CD4-positive, alpha-beta T cell (primary cell): ENCODE results near the gene P2RX7. TPM values are rescaled to one million over a fixed set of nuclear protein-coding genes. Genes with fewer than 3 reads are reported as not detected.

Source experiments
- ATAC-seq: fragments of 200-7000 bp; cut with Tn5 transposase; one replicate; pipeline ENCODE4 v1.10.0; 2022; ENCODE audit warnings: mild to moderate bottlenecking; ENCODE audit not compliant: poor library complexity
- CTCF ChIA-PET: fragments of 350-600 bp; sonication (Branson Sonifier 250); formaldehyde crosslinking; loops from one replicate; lab custom pipeline; 2021; ENCODE audit warnings: antibody characterized with exemption, inconsistent platforms; lab: Charles Lee
- POLR2A ChIA-PET: fragments of 350-600 bp; sonication (Branson Sonifier 250); formaldehyde crosslinking; loops from one replicate; lab custom pipeline; 2021; ENCODE audit warnings: antibody characterized with exemption, inconsistent platforms; lab: Charles Lee
- DNase-seq, 14 experiments: peaks; one replicate each; pipeline ENCODE4 v3.0.0-alpha.2; 2013 to 2020; ENCODE audit warnings: mixed read lengths in 2 of 14
- H3K27ac ChIP-seq, 2 donors: one replicate each; pipeline versions ENCODE4 v1.5.1 to v1.7.0; 2013; ENCODE audit warnings: low read length in 2 of 2, low read depth in 1 of 2, mild to moderate bottlenecking in 1 of 2
- H3K27me3 ChIP-seq, 2 experiments: 1 replicate in 1 of 2; 2 replicates in 1 of 2; pipeline versions ENCODE4 v1.6.1 to v1.7.0; 2013; ENCODE audit warnings: low read length in 2 of 2, control low read depth in 1 of 2, mild to moderate bottlenecking in 1 of 2, moderate library complexity in 1 of 2; ENCODE audit not compliant: insufficient read depth in 2 of 2, control insufficient read depth in 1 of 2
- H3K36me3 ChIP-seq: one replicate; pipeline ENCODE4 v1.6.1; 2013; ENCODE audit warnings: low read length, control low read depth; ENCODE audit not compliant: insufficient read depth
- H3K4me1 ChIP-seq: one replicate; pipeline ENCODE4 v1.6.1; 2013; ENCODE audit warnings: low read length, control low read depth; ENCODE audit not compliant: insufficient read depth
- H3K4me3 ChIP-seq: one replicate; pipeline ENCODE4 v1.5.1; 2013; ENCODE audit warnings: mild to moderate bottlenecking, low read length, moderate library complexity
- H3K9me3 ChIP-seq, 2 experiments: 1 replicate in 1 of 2; 2 replicates in 1 of 2; pipeline versions ENCODE4 v1.6.1 to v1.7.0; 2013; ENCODE audit warnings: low read length in 2 of 2, mild to moderate bottlenecking in 2 of 2, control low read depth in 1 of 2, moderate library complexity in 1 of 2; ENCODE audit not compliant: control insufficient read depth in 1 of 2, insufficient read depth in 1 of 2
- H3K27ac Mint-ChIP-seq: one replicate; pipeline ENCODE4 v1.8.0; 2020; ENCODE audit warnings: mixed read lengths
- H3K27me3 Mint-ChIP-seq: one replicate; pipeline ENCODE4 v1.8.0; 2021; ENCODE audit warnings: mixed read lengths
- H3K36me3 Mint-ChIP-seq: one replicate; pipeline ENCODE4 v1.8.0; 2021; ENCODE audit warnings: low read depth, mixed read lengths
- H3K4me1 Mint-ChIP-seq: one replicate; pipeline ENCODE4 v1.8.0; 2021; ENCODE audit warnings: low read depth, mixed read lengths
- H3K4me3 Mint-ChIP-seq: one replicate; pipeline ENCODE4 v1.8.0; 2020; ENCODE audit warnings: mild to moderate bottlenecking, mixed read lengths
- H3K9me3 Mint-ChIP-seq: one replicate; pipeline ENCODE4 v1.8.0; 2020; ENCODE audit warnings: mixed read lengths
- intact Hi-C, 2 experiments: fragments of 100-400 bp; cut with DNase I in 1 of 2; cut with micrococcal nuclease in 1 of 2; formaldehyde crosslinking; loops; one replicate each; pipeline versions ENCODE4 v1.15.1 to v1.9.0; 2023 to 2025; cut with DNase I, micrococcal nuclease
- total RNA-seq, 174 experiments: library from RNA in 2 of 174; stranded (reverse) in 2 of 174; gene quantifications; one replicate each; pipeline ENCODE4 v1.2.3 and lab custom pipeline; 2021 to 2026
- TF ChIP-seq, protein P1 (sequence below): fragments of 200-600 bp; IDR thresholded peaks from one replicate; pipeline ENCODE4 v1.8.0; 2022; ENCODE audit warnings: antibody characterized with exemption, mild to moderate bottlenecking

The P2RX7 gene
- total RNA-seq, 2 experiments from 2014 or later: 4.6 to 4.8 TPM

DNA sequence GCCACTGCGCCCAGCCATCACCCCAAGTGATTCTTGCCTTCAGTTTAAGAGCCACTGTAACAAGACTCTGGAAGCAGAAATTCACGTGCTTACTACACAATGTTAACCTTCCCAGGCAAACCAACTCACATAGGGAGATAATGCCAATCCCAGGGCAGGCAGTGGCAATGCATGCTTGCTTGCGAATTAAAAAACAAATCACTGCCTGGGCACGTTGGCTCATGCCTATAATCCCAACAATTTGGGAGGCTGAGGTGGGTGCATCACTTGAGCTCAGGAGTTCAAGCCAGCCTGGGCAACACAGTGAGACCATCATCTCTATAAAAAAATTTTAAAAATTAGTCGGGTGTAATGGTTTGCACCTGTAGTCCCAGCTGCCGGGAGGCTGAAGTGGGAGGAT is 39.5 kb downstream of the P2RX7 start:
- Mint-ChIP-seq H3K27me3 (no peaks in the 10 kb centered on the region), H3K4me1 (no peaks in the 10 kb centered on the region), H3K36me3 (peaks cover 15% of the 10 kb centered on the region), H3K27ac (no peak overlapping the region), H3K9me3 (no peaks in the 10 kb centered on the region), H3K4me3 (no peak overlapping the region)
- TF ChIP-seq, protein P1, sequence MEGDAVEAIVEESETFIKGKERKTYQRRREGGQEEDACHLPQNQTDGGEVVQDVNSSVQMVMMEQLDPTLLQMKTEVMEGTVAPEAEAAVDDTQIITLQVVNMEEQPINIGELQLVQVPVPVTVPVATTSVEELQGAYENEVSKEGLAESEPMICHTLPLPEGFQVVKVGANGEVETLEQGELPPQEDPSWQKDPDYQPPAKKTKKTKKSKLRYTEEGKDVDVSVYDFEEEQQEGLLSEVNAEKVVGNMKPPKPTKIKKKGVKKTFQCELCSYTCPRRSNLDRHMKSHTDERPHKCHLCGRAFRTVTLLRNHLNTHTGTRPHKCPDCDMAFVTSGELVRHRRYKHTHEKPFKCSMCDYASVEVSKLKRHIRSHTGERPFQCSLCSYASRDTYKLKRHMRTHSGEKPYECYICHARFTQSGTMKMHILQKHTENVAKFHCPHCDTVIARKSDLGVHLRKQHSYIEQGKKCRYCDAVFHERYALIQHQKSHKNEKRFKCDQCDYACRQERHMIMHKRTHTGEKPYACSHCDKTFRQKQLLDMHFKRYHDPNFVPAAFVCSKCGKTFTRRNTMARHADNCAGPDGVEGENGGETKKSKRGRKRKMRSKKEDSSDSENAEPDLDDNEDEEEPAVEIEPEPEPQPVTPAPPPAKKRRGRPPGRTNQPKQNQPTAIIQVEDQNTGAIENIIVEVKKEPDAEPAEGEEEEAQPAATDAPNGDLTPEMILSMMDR: no peak
- DNase-seq (no peak), ATAC-seq (no peak)
- no peaks in the 10 kb centered on the region for H3K27me3 ChIP-seq
- no peak overlapping the region for H3K27ac ChIP-seq
- ChIA-PET CTCF (no interaction called here), POLR2A (no interaction called here)
- H3K9me3 ChIP-seq: no peaks in the 10 kb centered on the region
- H3K4me3 ChIP-seq: no peak overlapping the region
- peaks cover 7% of the 10 kb centered on the region for H3K36me3 ChIP-seq
- intact Hi-C loops: no loop called here
- peaks cover 2% of the 10 kb centered on the region for H3K4me1 ChIP-seq

- no peak overlapping the region for H3K27ac Mint-ChIP-seq
- DNase-seq: peak in 3 of 14 experiments; percentile 2 to 52 (median 51)
Observed at GRCh38 chr12:121175383-121176119, 42.9 kb downstream of the P2RX7 start.

GRCh38 chr12:121176826-121177529 is 44.3 kb downstream of the P2RX7 start:
- POLR2A ChIA-PET: no interaction called here
- no peak overlapping the region for H3K27ac ChIP-seq
- DNase-seq: no peak
- no peaks in the 10 kb centered on the region for H3K9me3 Mint-ChIP-seq
- CTCF ChIA-PET: no interaction called here
- no peaks in the 10 kb centered on the region for H3K9me3 ChIP-seq
- TF ChIP-seq, protein P1: no peak
- no peaks in the 10 kb centered on the region for H3K4me1 ChIP-seq
- no peaks in the 10 kb centered on the region for H3K4me1 Mint-ChIP-seq
- intact Hi-C loops: no loop called here
- no peak overlapping the region for H3K4me3 Mint-ChIP-seq
- H3K36me3 Mint-ChIP-seq: peaks cover 7% of the 10 kb centered on the region
- ATAC-seq: no peak
- no peaks in the 10 kb centered on the region for H3K27me3 ChIP-seq
- no peak overlapping the region for H3K4me3 ChIP-seq
- H3K36me3 ChIP-seq: peaks cover 11% of the 10 kb centered on the region
- H3K27ac Mint-ChIP-seq: no peak overlapping the region
- no peaks in the 10 kb centered on the region for H3K27me3 Mint-ChIP-seq

More at GRCh38 chr12:121175383-121176119, 42.9 kb downstream of the P2RX7 start:
- ChIA-PET CTCF (no interaction called here), POLR2A (no interaction called here)
- H3K36me3 Mint-ChIP-seq: peaks cover 6% of the 10 kb centered on the region
- no peaks in the 10 kb centered on the region for H3K9me3 Mint-ChIP-seq
- no peak overlapping the region for H3K27ac ChIP-seq
- no peaks in the 10 kb centered on the region for H3K27me3 ChIP-seq
- no peaks in the 10 kb centered on the region for H3K4me1 Mint-ChIP-seq
- peaks cover 8% of the 10 kb centered on the region for H3K36me3 ChIP-seq
- no peak overlapping the region for H3K4me3 ChIP-seq
- peaks cover 2% of the 10 kb centered on the region for H3K4me1 ChIP-seq
- no peaks in the 10 kb centered on the region for H3K27me3 Mint-ChIP-seq
- no peaks in the 10 kb centered on the region for H3K9me3 ChIP-seq
- no peak for ATAC-seq
- no peak overlapping the region for H3K4me3 Mint-ChIP-seq
- TF ChIP-seq, protein P1: no peak
- intact Hi-C loops: no loop called here
